Islet precursor cell (in vitro differentiated cells): ENCODE data around the gene GBE1.

Experiments
- DNase-seq: peaks from one replicate; pipeline ENCODE4 v3.0.0-alpha.2; 2018

Gene GBE1

DNA sequence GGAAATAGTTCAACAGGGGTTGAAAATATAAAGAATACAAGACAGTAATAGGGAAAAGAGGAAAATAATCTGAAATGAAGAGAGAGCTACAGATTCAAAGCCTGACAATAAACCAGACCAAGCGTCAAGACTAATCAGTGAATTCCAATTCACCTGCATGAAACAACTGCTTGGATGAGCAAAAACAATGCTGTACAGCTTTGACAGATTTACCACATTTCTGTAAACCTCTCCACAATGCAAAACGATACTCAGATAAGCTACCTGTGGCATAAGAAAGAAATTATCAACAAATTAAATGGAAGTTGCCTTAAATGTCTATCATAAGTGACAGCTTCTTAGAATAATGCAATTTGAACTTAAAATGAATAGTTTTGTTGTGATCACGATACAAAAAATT lies 65.4 kb downstream of the GBE1 start:
- no peak for DNase-seq

DNA sequence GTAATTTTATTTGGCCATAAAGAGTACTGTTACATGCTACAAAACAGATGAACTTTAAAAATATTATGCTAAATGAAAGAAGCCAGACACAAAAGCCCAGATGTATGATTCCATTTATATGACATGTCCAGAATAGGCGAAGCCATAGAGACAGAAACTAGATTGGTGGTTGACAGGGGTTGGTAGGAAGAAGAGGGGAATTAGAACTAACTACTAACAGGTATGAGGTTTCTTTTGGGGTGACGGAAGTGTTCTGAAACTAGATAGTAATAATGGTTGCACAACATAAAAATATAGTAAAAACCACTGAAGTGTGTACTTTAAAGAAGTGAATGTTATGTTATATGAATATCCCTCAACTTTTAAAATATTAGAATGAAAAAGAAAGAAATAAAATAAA lies 66.1 kb downstream of the GBE1 start:
- DNase-seq = no peak

DNA sequence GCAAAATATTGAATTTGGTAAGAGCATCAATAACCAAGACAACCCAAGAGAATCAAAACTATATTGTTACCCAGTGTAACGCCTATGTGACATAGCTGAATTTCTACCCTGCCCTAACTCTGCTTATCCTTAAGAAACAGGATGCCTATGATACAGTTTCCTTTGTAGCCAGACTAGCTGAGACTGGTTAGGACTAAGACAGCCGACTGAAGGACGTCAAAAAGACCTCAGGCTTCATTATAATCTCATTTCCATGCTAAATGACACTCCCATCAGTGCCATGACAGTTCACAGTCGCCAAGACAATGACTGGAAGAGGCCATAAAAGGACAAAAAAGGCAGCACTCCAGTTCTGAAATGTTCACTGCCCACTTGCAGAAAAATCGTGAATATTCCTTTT lies 66.8 kb downstream of the GBE1 start:
- DNase-seq = no peak

DNA sequence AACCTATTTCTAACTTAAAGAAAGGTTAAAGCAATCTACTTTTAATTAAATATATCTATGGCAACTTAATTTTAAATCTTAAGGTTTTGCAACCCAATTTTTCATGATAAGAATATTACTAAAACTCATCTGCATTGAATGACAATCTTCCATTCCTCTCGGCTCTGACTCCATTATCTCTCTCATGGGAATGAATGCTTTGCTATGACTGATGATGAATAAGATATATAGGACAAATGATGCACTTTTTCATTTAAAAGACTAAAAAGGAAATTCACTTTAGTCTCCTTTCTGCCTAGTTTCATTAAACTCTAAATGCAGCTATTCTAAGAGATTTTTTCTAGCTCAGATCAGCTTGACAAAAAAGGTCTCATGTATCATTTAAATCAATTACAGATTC lies 68.7 kb downstream of the GBE1 start:
- DNase-seq = no peak

DNA sequence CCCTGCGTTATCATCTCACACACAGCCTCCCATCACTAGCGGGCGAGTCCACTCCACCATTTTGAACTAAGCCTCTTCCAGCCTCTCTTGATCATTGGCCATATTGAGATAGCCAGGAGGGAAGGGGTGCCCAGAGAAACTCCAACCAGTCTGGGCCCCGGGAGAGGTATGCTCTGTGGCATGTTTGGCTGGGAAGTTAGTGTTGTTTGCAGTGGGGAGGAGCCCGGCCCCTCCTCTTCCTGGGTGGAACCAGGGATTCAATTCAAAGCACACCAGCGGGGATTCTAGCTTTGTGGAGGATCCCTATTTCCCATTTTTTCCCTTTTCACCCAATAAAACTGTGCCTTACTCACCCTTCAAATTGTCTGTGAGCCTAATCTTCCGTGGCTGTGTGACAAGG lies 71.8 kb downstream of the GBE1 start:
- no peak for DNase-seq

DNA sequence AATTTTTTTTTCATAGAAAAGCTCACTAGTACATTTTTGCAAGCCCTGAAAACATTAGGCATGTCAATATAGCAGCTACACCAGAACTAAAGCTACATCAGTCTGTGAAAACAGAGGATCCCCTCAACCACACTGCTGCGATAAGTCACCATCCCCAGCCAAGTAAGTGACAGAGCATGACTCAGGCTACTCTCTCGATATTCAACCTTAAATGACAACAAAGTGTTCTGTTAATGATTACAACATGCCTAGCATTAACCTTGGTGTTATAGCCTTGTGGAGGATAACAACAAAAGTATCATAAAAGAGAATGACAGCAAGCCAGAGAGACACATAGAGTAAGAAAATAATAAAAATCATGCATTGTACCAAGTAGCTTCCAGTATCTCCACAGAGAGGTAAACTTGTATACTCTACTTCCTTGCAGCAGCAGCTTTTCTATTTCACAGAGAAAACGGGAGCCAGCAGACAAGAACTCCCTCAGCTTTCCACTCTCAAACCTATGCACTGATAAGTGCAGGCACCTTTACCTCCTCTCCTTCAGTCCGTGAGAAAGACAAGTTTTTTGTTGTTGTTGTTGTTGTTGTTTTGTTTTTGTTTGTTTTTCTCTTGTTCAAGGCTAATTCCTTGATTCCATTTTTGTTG lies 76.6 kb downstream of the GBE1 start:
- DNase-seq = no peak

DNA sequence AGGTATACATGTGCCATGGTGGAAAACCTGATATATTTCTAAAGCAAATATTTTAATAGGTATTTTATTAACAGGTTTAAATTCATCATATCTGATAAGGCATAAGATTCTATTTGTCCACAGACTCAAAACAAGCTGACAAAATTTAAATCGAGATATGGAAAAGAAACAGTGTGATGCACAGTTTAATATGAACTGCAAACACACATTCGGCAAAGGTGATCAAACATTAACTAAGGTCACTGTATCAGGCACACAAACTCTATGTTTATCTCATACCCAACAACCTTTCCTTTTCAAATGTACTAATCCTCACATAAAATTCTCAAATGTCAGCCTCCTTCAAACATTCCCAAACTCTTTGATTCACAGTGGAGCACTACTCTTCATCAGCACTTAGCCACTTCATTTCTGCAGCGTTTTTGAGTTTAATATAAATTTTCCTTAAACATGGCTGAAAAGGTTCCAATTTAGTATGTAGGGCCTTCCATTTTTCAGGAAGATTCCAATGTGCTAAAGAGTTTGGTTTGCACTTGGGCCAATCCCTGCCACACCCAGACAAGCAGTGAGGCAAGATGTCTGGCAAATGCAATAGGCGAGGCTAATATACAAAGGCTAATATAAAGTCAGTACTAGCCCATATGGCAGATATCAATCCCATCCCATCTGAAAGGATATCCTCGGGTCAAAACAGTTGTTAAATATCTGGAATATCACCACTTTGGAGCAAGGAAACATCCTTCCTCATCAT lies 84.6 kb downstream of the GBE1 start:
- no peak for DNase-seq

DNA sequence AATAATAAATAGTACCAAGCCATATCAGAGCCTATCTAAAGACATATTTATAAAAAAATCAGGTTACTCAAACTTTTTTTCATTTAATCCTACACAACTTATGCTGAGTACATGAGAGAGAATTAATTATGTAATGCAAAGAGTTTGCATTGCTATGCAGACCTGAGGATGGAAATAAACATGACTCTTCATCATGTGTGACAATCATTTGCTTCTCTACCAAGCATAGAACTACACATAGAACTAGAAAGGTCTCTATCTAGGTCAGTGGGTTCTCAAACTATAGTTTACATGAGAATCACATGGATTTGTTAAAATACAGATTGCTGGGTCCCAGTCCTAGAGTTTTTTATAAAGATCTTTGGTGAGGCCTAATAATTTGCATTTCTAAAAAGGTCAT lies 86.8 kb downstream of the GBE1 start:
- no peak for DNase-seq

DNA sequence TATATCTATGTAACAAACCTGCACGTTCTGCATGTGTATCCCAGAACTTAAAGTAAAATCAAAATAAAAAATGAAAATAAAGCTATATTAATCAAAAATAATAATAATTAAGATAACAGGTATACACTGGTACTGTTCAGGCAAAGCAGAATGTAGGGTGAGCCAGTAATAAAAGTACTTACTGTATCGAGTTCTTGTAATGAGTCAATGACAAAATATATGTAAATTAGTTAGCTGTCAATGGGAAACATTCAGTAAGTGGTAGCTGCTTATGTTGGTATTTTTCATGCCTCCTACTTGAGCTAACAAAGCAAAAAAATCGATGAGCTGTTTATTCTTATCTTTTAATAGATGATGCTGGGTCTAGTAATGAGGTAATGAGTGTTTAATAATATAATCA lies 93.2 kb downstream of the GBE1 start:
- no peak for DNase-seq

DNA sequence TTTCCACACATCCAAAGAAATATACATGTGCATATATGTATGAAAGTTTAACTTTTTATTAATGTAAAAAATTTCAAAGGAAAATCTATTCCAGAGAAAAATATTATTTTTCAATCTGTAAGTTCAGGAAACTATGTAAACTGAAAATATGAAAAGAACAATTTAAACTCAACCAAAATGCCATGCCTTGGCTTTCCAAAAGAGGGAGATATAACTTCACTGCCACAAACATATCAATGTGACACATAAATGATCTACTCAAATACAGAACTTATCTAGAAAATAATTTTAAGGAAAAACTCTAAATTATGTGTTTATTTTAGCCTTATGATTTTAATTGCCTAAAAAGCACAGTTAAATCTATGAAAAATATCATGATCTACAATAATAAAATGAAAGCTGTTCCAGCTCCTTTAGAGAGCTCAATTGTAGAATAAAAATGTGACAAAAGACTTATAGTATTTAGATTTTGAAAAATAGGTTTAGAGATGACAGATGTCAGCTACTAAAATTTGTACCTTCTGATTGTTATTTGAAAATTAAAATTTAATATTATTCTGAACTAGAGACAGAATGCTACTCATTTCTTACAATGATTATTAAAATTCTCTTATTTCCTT lies 94.8 kb downstream of the GBE1 start:
- DNase-seq = no peak

DNA sequence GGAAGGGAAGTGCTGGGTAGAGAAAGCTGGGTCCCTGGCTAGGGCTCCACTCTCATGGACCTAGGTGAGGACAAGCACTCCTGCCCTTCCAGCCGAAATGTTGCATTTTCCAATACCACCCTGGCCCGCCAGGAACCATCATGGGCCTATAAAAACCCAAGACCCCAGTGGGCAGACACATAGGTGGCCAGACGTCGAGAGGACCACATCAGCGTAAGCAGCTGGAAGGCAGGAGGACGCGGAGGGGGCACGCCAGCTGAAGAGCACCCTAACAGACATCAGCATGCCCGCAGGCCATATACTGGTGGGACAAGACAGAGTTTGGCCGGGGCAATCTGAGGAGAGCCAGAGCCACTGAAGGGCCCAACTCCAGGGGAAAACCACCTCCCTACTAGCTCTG lies 98.3 kb downstream of the GBE1 start:
- DNase-seq = no peak

DNA sequence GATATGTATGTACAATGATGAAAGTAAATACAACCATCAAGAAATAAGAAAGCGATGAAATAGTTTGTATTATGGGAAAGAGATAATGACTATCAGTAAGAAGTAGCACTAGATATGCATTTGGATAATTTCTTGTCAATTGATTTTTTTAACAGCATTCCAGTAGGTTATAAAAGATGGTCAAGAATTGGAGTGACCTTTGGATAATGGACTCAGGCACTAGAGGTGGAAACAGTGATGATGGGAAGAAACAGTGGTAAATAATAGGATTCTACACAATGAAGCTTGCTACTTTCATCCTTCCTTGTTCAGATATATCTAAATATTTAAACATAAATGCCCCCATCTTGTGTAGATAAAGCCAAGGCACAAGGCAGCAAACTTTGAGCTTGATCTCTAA lies 101.4 kb downstream of the GBE1 start:
- DNase-seq = no peak

DNA sequence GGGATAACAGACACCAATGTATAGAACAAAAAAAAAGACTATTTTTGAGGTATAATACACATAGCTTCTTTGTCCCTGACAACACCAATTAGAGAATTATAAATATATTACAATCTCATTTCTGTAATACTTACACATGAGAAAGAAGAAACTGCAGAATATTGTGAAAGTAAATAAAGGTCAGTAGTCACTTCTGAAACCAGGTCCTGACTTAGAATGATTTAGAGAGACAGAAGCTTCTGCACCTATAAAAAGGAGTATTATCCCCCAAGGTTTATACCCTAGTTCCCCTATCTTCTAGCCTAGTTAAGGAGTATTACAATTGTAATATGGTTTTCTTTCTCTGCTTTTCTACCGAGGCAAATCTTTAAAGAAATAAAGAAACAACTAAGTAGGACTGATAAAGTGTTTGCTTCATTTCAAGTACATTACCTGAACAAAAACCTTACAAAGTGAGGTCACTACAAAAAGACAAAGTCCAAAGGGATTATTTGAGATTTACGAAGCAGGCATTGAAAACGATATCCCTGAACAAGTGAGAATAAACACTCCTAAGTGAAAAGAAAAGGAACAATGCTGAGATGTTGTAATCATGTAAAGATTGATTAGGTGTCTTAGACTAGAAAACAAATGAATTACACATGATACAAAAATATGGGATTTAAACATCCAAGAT lies 103.0 kb downstream of the GBE1 start:
- DNase-seq = no peak

DNA sequence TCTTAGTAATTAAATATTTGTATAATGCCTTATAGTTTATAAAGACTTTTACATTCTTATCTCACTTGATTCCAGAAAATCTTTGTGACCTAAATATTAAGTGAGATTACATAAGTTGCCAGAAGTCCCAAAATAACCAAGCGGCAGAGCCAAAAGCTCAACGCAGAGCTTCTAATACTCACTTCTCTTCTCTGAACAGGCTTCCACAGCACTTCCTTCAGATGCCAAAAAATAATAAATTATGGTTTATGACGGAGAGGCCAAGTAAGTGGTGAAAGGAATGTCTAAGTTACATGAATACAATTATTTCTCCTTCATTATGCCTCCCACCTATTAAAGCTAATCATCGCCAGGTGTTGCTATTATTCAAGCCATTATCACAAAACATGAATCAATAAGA lies 110.3 kb downstream of the GBE1 start:
- DNase-seq = no peak

DNA sequence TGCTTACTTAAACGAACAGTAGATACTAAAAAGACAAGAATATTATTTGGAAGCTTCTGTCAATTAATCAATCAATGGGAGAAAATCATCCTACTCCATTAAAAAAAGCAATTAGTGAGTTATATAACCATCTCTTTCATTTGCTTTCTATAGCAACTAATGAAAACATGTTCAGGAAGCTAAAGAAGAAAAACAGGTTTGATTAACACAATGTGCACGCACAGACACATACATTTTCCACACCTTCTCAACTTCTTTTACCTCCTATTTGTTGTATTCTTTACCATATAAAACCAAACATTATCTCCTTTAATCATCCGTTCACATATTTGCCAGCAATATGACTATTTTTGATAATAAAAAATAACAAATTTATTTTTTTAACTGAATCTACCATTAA lies 111.3 kb downstream of the GBE1 start:
- no peak for DNase-seq

DNA sequence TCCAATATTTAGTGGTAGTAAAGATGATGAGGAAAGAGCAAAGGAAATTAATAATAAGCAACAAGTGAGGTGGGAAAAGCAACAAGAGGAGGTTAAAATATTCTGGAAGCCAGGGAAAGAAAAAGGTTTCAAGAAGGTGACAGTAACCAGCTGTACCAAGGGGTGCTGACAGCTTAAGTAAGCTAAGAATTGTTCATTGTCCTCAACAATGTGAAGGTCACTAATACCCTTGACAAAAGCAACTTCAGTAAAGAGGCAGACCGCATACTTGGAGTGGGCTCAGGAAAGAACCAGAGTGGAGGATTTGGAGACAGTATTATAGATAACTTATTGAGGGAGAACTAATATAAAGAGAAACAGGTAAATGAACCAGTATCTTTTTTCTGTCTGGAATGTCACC lies 116.2 kb downstream of the GBE1 start:
- DNase-seq = no peak

DNA sequence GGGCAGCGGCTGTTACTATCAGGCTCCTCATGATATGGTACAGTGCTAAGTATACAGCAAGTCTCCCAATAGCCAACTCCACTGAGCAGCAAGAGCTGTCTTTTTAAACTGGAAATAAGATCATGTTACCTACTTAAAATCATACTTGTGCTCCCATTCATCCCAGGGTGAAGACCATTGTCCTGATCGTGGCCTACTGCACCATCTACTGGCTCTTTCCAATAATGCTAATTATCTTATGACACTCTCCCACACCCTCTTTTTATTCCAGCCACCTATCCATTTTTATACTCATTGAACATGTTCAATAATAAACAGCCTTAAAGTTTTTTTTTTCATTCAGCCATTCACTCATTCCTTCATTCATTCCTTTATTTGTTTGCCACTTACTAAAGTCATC lies 117.7 kb downstream of the GBE1 start:
- no peak for DNase-seq

DNA sequence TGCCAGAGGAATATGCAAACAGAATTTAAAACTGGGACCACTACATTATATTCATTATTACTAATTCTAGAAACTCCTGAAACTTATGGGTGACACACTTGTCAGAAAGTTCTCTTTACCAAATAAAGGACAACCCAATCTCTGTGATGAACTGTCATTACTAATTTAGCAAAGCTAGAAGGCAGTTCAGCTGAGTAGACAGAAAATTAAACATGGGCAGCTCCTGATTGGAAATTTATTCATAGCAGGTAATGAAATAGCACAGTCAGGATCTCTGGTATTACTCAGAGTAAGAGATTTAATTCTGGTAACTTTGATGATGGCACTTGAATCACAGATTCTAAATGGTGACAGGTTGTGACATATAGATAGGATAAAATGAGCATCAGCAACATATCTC lies 123.0 kb downstream of the GBE1 start:
- DNase-seq = no peak

DNA sequence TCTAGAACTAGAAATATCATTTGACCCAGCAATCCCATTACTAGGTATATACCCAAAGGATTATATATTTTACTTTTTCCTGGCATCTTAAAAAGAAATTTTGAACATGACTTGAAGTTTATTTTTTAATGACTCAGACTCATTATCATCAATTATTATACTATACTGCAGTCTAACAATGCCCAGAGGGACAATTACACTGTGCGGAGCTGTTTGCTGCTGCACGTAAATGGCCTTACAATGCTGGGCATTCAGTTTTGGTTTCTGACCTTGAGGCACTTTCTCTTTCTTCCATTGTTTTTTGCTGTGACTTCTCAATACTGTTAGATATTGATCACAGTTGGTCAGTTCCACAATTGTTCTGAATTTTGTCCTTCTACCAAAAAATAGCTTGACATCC lies 128.8 kb downstream of the GBE1 start:
- DNase-seq = no peak

DNA sequence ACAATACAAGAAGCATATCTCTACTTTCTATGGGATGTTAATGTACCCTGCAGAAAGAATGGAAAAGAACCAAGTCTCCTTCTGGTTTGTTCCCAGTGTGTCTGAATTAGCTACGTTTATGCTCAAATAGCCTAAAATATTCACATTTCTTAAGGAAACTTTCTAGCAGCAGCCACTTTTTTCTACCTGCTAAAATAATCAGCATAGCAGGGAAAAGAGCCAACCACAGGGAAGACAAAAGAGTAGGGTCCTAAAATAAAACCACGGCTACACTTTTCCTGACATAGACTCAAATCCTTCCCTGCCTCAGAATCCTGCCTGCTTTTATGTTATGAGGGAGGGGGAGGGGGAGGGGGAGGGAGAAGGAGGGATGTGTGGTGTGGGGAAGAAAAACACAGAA lies 136.7 kb downstream of the GBE1 start:
- DNase-seq = no peak

DNA sequence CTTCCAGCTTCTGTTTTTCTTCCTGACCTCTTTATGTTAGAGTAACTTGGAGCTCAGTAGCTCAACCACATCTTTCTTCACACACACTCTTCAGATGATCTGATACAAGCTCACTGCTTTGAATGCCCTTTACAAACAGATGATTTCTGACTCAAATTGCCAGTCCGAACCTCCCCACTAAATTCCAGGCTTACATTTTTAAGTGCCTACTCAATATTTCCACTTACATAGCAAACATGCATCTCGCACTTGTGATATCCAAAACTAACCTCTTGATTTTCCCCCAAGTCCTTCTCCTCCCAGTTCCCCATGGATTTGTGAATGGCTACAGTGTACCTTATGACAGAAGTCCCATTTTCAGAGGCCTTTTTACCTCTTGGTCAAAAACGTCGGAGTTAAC lies 139.1 kb downstream of the GBE1 start:
- no peak for DNase-seq

DNA sequence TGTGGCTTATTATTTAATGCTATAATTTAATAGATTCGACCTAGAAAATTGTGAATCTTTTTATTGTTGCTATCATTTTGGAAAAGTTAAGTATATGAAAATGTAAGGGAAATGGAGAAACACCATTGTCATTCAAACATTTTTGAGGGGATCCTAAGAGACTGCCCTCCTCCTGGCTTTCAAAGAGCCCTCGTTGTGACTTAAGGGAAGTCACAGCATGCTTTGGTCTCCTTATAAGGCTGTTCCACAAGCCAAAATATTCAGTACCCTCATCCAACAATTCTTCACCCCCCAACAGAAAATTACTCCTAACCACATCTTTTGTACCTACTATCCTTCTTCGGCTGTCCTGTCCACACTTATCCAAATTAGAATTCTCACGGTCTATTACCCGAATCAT lies 140.2 kb downstream of the GBE1 start:
- DNase-seq = no peak

DNA sequence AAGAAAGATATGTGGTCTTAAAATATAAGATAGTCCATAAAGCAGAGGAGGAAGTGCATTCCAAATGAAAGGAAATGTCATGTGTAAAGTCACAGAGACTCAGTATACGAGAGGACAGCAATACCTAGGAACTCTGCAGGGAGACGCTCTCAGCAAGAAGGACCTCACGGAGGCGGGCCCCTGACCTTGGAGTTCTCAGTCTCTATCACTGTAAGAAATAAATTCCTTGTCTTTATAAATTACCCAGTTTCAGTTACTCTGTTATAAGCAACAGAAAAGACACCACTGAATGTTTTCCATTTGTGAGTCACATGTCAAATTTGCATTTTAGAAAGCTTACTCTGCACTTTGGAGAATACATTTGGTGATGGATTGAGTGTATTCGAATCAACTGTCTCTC lies 140.6 kb downstream of the GBE1 start:
- DNase-seq = no peak

DNA sequence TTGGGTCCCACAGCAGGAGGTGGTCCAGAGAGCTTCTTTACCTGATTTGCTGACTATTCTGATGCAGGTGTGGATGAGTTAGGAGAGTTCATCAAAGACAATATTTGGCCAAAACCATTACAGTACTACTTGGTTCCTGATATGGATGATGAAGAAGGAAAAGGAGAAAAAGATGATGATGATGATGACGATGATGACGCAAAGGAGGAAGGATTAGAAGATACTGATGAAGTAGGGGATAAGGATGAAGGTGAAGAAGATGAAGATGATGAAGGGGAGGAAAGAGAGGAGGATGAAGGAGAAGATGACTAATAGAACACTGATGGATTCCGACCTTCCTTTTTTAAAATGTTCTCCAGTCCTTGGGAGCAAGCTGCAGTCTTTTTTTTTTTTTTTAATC lies 148.7 kb downstream of the GBE1 start:
- DNase-seq = no peak
